B cell (primary cell): ENCODE measurements around the gene LENEP.

Experiments used
- CTCF ChIP-seq: fragments of 200-600 bp; IDR thresholded peaks from one replicate; pipeline ENCODE4 v1.8.0; 2022; ENCODE audit warnings: antibody characterized with exemption, mild to moderate bottlenecking
- EZH2 ChIP-seq: IDR thresholded peaks from 2 replicates; pipeline ENCODE4 v1.6.1; 2012; ENCODE audit warnings: borderline replicate concordance, low read depth, mild to moderate bottlenecking, moderate library complexity, low read length; ENCODE audit not compliant: insufficient read depth, poor library complexity, severe bottlenecking

- TF ChIP-seq CTCF, result no peak
- no peak for TF ChIP-seq EZH2
These were observed 15.9 kb downstream of the LENEP start for GRCh38 chr1:155009221-155009711.
